Hematopoietic multipotent progenitor cell treated with erythropoietin and hydrocortisone succinate and interleukin-3 and kit ligand, for 8 days (in vitro differentiated cells): Measurements from ENCODE around the gene SIM2.

ENCODE experiments used
- DNase-seq: peaks from one replicate; pipeline ENCODE4 v3.0.0-alpha.2; 2015

SIM2 gene

GRCh38 chr21:36700971-36701755 lies 2.2 kb downstream of the SIM2 start:
- DNase-seq: no peak

GRCh38 chr21:36701756-36702621 lies 3.1 kb downstream of the SIM2 start:
- DNase-seq: no peak

GRCh38 chr21:36702622-36702968 lies 3.7 kb downstream of the SIM2 start:
- DNase-seq: no peak

GRCh38 chr21:36703123-36703522 lies 4.2 kb downstream of the SIM2 start:
- no peak for DNase-seq

GRCh38 chr21:36703626-36704280 lies 4.8 kb downstream of the SIM2 start:
- DNase-seq: no peak

- no peak for DNase-seq
Measured at GRCh38 chr21:36704281-36704957, 5.5 kb downstream of the SIM2 start.

GRCh38 chr21:36704958-36705678 lies 6.2 kb downstream of the SIM2 start:
- DNase-seq: no peak

- DNase-seq: no peak
Measured at GRCh38 chr21:36705679-36706481, 7.0 kb downstream of the SIM2 start.

- DNase-seq: no peak
Measured at GRCh38 chr21:36706482-36706852, 7.6 kb downstream of the SIM2 start.

- DNase-seq: no peak
Measured at GRCh38 chr21:36706951-36707762, 8.2 kb downstream of the SIM2 start.

GRCh38 chr21:36707763-36708285 lies 8.9 kb downstream of the SIM2 start:
- no peak for DNase-seq

- DNase-seq: no peak
Measured at GRCh38 chr21:36708286-36709029, 9.5 kb downstream of the SIM2 start.

GRCh38 chr21:36709030-36709867 lies 10.3 kb downstream of the SIM2 start:
- DNase-seq: no peak

GRCh38 chr21:36709868-36710728 lies 11.2 kb downstream of the SIM2 start:
- DNase-seq: no peak

GRCh38 chr21:36710729-36711048 lies 11.8 kb downstream of the SIM2 start:
- no peak for DNase-seq

- no peak for DNase-seq
Measured at GRCh38 chr21:36713746-36714145, 14.8 kb downstream of the SIM2 start.

- no peak for DNase-seq
Measured at GRCh38 chr21:36716387-36716786, 17.5 kb downstream of the SIM2 start.

GRCh38 chr21:36716836-36717235 lies 17.9 kb downstream of the SIM2 start:
- DNase-seq: no peak
